ENCODE data around the gene PLEKHA1. TPM values are rescaled to one million over a fixed set of nuclear protein-coding genes. Genes with fewer than 3 reads are reported as not detected.

PLEKHA1 gene
- polyA plus RNA-seq, 3 donors = 80.9 to 103 (median 102) TPM

DNA sequence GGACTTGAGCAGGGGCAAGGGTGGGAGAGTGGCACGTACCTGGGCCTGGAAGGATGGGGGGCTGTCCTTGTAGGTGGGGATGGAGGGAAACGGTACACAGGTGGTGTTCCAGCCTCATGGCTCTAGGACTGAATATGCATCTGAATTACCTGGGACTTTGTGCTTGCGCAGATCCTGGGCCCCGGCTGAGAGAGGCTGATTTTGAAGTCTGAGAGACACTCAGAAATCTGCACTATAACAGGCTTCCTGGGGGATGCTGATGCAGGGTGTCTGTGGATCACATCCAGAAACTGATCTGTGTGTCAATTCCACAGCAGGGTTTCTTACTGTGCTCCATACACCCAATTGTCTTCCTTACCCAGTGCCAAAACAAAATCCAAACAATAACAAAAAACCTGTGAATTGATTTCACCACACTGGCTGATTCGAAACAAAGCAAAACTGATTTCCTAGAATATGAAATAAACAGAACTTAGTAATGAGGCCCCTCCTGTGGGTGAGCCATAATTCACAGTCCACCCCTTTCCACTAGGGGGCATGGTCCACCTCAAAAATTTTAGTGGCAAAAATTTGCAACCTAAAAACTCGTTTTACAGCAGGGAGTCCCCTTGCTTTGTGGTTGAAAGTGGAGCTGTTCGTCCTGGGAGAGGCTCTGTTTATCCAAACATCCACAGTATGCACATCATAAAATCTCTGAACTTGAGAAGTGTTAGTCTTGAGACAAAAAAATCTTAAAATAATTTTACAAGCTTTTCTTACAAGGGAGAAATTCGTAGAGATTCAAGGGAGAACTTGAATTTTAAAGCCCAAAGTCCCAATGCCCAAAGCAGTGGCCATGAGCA, 32.0 kb upstream of the PLEKHA1 start:
- DNase-seq (ENCODE audit: extremely low read depth in 1 of 11, low read depth in 9 of 11, low spot score in 4 of 11) = peak in 6 of 11 donors; percentile 22 to 45 (median 30)

DNA sequence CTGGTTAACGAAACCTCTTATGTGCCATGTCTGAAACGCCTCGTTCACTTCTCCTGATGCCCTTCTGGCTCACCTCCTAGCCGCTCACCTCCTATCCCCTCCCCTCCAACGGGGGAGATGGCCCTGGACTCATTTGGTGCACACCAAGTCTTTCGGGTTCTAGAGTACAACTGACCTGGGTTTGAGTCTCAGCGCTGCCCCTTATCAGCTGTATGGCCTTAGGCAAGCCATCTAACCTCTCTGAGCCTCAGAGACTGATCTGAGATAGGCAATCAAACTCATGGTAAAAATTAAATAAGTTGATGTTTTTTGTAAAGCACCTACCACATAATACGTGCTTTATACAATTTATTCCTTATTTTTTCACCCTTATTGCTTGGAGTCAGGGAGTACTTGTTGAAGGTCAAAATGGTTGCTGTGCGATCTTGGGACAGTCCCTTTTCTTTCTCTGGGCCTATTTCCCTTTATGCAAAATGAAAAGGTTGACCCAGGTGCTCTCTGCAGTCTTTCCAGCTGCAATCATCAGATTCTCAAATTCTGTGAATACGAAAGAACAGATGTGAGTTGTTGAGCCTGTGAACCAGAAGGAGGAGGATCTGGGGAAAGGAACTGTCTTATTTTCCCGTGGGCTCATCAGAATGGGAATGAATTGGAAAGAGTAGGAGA, 31.2 kb upstream of the PLEKHA1 start:
- no peak for DNase-seq (ENCODE audit: extremely low read depth in 1 of 11, low read depth in 9 of 11, low spot score in 4 of 11)

DNA sequence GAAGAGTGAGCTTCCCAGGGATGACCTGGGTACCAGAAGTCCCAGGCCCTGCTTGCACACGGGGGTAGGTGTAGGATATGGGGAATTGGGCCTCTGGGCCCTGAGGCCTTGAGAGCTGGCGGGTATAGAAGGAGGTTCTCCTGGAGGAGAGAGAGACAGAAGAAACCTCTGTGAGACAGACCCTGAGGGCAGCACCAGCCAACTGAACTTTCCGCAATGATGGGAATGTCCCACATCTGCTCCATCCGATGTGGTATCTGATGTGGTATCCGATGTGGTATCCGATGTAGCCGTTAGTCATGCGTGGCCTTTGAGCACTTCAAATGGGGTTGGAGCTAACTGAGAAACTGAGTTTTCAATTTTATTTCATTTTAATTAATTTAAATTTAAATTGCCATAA, 30.6 kb upstream of the PLEKHA1 start:
- DNase-seq (ENCODE audit: extremely low read depth in 1 of 11, low read depth in 9 of 11, low spot score in 4 of 11) = no peak

DNA sequence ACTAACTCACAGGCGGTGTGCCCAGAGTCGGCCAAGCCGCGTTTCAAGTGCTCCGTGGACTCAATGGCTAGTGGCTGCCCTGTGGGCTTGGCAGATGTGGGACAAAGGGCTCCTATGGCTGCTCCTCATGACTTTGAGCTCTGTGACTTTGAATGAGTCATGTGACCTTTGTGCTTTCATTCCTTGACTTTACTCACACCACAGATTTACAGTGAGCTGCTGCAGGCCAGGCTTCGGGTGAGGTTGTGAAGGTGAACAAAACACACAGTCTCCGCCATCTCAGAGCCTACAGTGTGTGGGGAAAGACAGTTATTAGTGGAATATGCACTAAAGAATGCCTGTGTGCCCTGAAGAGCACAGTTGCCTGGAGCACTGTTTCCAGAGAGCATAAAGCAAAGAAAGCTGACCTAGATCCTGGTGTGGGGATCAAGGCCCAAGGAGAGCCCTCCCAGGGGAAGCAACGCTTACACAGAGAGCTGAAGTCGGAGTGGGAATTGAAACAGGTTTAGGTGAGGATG, 29.7 kb upstream of the PLEKHA1 start:
- peak in 1 of 11 donors; percentile 37 for DNase-seq (ENCODE audit: extremely low read depth in 1 of 11, low read depth in 9 of 11, low spot score in 4 of 11)

DNA sequence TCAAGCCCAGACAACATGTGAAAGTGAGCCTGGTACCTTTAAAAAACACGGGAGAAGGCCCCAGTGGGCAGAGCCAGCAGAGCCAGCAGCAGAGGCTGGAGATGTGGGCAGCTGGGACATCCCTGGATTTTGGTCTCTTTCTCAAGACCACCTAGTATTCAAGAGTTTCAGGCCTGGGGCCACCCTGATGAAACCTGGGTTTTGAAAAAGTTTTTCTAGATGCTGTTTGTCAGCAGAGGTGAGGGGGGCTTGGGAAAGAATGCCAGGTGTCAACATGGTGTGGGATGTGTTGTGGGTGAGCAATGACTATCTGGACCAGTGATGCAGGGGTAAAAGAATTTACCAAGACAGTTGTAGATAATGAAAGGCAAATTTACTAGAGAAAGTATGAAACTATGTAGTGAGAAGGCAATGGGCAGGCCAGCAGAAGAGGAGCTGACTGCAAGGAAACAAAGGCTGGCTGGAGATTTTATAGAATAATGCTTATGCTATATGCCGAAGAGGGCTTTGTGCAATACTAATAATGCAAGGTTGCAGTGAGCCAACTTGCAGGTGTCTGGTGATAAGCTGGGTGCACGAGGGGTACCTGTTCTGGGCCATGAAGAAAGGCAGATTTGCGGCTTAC, 28.1 kb upstream of the PLEKHA1 start:
- DNase-seq (ENCODE audit: extremely low read depth in 1 of 11, low read depth in 9 of 11, low spot score in 4 of 11) = no peak

DNA sequence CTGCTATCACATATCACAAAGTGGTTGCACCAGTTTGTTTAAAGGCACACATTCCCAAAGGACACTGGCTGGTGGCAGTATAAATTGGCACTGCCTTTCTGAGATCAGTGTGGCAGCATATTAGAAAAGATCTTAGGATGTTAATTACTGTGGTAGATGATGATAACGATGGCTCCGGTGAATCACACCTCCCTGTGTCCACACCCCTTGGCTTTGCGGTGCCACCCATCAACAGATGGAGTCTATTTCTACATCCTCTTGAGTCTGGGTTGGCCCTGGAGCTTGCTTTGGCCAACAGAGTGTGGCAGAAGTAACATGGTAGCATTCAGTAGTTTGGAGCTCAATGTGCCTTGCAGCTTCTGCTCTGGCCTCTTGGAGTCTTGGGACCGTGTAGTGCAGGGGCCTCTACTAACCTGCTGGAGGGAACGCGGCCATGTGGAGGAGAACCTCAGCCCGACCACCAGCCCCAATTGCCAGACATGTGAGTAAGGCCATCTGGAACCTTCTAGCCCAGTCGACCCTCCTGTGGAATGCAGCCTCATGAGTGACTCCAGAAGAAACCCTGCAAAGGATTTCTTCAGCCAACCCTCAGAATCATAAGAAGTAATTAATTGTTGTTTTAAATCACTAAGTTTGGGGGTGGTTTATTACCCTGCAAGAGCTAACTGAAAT, 27.2 kb upstream of the PLEKHA1 start:
- no peak for DNase-seq (ENCODE audit: extremely low read depth in 1 of 11, low read depth in 9 of 11, low spot score in 4 of 11)

DNA sequence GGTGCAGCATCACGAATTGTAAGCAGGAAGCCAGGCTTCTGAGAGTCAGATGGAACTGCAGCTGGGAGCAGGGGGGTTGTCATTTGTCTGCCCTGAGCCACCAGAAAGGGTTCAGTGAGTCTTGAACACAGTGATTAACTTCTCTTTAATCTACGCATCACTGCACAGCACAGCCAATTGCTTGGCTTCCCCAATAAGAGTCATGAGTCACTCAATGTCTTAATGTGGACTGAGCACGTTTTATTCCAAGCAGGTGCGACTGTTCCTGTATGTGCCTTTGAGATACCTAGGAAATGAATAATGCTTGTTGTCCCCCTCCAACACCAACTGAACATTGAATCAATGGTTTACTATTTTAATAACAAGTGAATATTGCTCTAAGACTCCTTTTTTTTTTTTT, 26.0 kb upstream of the PLEKHA1 start:
- peak in 10 of 11 donors; percentile 34 to 83 (median 56) for DNase-seq (ENCODE audit: extremely low read depth in 1 of 11, low read depth in 9 of 11, low spot score in 4 of 11)

DNA sequence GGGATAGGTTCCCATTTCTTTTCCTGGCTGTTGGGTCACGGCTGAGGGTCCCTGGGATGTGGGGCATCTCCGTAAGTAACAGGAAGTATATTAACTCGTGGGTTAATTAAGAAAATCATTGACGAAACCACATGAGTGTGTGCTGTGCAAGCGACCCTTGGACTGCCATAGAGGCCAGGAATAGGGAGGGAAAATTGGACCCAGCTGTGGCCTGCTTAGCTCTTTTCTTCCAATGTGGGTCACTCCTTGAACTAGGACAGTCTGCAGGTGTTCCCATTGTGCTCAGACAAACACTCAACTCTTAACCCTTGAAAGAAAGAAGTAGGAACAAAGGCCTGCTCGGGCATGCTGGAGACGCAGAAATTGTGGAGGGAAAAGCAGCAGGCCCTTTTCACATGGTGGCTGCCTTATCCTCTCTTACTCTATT, 25.6 kb upstream of the PLEKHA1 start:
- peak in 10 of 11 donors; percentile 39 to 80 (median 52) for DNase-seq (ENCODE audit: extremely low read depth in 1 of 11, low read depth in 9 of 11, low spot score in 4 of 11)

DNA sequence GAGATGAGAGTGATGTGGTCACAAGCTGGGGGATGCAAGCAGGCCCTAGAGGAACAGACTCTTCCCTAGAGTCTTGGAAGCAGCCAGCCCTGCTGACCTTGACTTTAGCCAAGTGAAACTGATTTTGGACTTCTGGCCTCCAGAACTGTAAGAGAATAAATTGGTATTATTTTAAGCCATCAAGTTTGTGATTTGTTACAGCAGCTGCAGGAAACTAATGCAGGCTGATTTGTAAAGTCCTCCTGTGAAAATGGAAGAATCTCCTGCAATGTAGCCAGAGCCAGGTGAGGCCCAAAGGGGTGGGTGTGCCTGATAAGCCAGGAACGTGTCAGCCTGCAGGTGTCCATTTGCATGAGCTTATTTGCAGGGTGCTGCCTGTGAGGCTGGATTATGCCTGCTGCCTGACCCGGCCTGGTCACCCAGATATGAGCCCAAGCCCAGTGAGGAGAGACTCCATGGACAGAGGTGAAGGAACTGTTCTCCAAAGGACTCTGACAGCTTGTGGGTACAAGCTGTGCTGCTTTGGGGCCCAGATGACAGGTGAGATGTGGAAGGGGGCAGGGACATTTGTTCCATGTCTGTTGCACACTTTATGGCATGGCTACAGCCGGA, 24.6 kb upstream of the PLEKHA1 start:
- DNase-seq (ENCODE audit: extremely low read depth in 1 of 11, low read depth in 9 of 11, low spot score in 4 of 11) = no peak

DNA sequence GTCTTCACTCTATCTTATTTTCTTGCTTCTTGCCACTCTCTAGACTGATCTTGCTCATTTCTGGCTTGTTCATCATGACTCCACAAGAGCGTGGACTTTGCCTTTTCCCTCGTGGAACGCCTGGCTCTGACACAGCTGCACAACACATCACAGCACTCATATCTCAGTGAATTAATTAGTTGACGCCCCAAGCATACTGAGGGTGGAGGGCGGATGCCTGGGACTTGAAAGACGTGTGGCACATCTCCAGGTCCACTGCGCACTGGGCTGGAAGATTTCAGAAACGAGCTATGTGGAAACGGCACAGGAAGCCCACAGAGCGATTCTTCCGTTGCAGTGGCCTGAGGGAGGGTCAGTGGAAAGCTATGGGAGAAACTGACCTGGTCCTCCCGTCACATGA, 23.6 kb upstream of the PLEKHA1 start:
- no peak for DNase-seq (ENCODE audit: extremely low read depth in 1 of 11, low read depth in 9 of 11, low spot score in 4 of 11)

DNA sequence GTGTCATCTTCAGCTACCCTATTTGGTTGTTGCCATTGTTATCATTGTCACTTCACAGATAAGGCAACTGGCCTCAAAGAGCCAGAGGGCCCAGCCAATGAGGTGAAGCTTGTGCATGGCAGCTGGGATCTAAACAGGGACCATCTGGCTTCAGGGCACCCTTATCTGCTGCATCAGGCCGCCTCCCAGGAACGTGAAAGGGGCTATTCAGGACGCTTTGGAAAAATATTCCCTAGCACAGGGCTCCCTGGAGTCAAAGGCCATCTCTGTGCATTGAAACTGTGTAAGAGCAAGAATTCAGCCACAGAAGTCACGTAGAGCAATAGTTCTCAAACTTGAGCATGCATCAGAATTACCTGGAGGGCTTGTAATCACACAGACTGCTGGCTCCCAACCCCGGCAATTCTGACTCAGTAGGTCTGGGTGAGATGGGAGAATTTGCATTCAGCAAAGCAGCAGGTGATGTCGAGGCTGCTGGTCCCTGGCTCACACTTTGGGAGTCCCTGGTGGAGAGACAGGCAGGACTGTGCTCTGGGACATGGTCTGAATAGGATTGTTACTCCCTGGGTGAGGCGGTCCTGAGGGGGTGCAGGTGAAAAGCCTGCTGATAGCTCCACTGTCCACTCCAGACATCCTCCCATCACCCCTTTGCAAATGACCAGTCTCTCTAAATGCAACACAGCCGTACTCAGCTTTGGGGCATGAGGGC, 21.5 kb upstream of the PLEKHA1 start:
- no peak for DNase-seq (ENCODE audit: extremely low read depth in 1 of 11, low read depth in 9 of 11, low spot score in 4 of 11)

DNA sequence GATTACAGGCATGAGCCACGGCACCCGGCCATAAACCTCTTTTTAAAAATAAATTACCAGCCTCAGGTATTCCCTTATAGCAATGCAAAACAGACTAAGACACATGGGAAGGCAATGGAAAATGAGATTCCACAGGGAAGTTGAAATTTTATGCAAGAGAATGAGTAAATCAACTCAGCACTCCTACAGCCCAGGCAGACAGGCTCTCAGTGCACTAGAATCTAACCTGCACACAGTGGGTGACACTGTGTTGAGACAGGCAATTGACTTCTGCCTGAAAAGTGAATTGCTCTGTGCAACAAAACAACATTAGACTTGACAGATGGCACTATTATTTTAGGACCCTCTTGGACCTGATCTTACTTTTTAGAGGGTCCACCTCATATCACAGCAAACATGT, 20.1 kb upstream of the PLEKHA1 start:
- no peak for DNase-seq (ENCODE audit: extremely low read depth in 1 of 11, low read depth in 9 of 11, low spot score in 4 of 11)

DNA sequence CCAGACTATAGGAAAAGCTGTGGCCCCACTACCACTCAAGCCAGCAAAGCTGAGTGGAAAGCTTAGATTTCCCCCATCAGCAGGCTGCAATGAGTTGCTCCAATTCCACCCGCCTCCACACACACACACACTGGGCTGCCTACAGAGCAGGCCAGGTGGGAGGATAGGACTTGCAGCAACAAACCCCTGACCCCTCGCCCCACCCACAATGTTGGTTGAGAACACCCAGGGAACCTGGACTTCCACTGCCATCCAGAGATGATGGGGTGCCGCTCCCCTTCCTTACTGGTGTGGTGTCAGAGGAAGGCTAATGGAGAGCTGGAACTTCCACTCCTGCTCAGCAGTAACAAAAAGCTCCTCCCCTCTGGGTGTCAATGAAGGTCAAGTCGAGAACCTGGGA, 16.8 kb upstream of the PLEKHA1 start:
- no peak for DNase-seq (ENCODE audit: extremely low read depth in 1 of 11, low read depth in 9 of 11, low spot score in 4 of 11)

DNA sequence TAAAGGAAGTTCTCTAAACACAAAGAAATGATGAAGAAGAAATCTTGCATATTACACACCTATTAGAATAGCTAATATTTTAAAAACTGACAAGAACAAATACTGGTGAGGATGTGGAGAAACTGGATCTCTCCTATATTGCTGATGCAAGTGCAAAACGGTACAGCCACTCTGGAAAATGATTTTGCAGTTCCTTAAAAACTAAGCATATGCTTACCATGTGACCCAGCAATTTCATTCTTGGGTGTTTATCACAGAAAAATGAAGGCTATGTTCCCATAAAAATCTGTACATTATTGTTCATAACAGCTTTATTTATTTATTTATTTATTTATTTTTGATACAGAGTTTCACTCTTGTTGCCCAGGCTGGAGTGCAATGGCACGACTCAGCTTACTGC, 14.9 kb upstream of the PLEKHA1 start:
- no peak for DNase-seq (ENCODE audit: extremely low read depth in 1 of 11, low read depth in 9 of 11, low spot score in 4 of 11)

DNA sequence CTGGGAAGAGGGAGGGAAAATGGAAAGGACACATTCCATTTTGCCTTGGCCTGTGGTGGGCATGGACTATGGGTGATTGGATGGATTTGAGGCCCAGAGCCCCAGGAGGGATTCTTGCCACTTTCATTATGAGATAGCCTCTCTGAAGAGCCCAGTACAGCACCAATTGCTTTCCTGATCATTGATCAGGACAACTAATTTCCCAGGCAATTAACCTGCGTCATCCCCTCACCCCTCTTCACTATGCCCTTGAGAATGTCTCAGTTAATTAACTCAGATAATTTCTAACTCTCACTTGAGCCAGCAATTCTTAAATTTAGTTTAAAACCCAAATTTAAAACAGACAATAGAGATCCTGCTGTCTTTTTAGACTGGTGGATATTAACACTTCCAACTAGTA, 13.5 kb upstream of the PLEKHA1 start:
- DNase-seq (ENCODE audit: extremely low read depth in 1 of 11, low read depth in 9 of 11, low spot score in 4 of 11) = no peak

DNA sequence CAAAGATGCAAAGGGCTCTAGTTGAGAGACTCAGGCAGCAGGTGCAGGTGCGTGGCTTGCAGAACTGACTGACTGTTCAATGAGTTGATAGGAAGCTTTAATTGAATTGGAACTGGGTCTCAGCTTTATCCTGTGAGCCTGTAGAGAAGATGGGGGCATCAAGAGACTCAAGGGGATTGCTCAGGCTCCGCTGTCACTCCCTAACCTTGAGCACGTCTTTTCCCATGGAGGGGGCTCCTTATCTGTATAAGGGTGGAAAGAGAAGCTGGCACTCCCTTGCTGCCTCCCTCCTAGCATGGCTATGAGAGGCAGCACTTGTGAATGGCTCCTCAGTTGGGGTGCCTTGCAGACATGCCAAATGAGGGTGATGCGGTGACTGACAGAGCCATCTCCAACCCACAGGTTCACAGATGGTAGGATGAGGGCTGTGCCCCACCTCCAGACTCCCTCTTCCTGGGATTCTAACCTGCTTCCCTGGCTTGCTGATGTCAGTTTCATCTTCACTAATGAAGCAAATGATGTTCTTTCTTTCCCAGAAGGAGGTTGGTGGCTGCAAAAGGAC, 12.4 kb upstream of the PLEKHA1 start:
- no peak for DNase-seq (ENCODE audit: extremely low read depth in 1 of 11, low read depth in 9 of 11, low spot score in 4 of 11)

DNA sequence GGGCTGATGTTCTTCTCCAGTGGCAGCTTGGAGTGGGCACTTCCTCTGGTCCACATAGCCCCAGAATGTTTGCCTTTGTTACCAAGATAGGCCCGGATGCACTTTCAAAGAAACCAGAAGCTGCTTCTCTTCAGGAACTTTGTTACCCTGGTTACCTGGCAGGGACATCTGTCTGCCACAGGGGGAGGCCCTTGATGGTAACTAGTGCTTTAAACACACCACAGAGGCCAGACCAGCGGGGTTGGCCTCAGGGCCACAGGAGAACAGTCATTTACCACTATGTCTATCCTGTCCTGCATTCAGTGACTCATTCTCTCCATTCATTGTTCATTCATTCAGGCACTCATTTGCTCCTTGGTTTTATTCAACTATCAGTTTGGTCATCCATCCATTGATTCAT, 11.9 kb upstream of the PLEKHA1 start:
- DNase-seq (ENCODE audit: extremely low read depth in 1 of 11, low read depth in 9 of 11, low spot score in 4 of 11) = no peak

DNA sequence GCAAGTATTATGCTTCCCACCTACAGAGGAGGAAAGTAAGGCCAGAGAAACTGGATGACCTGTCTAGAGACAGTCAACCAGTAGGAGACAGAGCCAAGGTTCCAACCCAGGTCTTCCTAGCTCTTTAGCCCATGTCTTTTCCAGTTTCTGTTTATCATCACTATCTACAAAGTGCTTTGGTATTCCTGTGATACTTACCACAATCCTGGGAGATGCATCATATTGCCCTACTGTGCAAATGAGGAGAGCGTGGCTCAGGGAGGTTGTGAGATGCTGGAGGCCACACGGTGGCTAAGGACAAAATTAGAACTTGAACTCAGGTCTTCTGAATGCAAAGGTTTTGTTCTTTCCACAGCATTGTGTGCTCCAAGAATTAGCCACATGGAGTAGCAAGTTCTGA, 11.2 kb upstream of the PLEKHA1 start:
- no peak for DNase-seq (ENCODE audit: extremely low read depth in 1 of 11, low read depth in 9 of 11, low spot score in 4 of 11)

All from renal cortex interstitium (tissue), 11 donors.